ENCODE measurements around the gene LETM1. TPM values are rescaled to one million over a fixed set of nuclear protein-coding genes. Genes with fewer than 3 reads are reported as not detected.

LETM1 gene
- total and polyA plus RNA-seq, 4 experiments from 2014 or later, result 6.5 to 42.8 (median 25.5) TPM

DNA sequence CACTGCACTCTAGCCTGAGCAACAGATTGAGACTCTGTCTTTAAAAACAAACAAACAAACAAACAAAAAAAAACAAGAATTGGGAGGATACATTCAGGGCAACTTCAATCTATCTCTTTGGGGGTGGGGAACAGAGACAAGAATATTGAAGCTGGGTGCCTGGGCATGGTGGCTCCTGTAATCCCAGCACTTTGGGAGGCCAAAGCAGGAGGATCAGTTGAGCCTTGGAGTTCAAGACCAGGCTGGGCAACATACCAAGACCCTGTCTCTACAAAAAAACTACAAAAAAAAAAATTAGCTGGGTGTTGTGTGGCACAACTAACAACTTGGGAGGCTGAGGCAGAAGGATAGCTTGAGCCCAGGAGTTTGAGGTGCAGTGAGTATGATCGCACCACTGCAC is 1.2 kb downstream of the LETM1 start:
- peaks cover 47% of the 10 kb centered on the region for H3K4me1 ChIP-seq (ENCODE audit: insufficient read depth, low read length)
- Mint-ChIP-seq H3K27ac (peak overlapping the region; percentile 51 to 84 (median 76)), H3K27me3 (no peaks in the 10 kb centered on the region), H3K4me1 (peaks cover 11 to 49% (median 35%) of the 10 kb centered on the region in 4 donors), H3K9me3 (no peaks in the 10 kb centered on the region), H3K36me3 (no peaks in the 10 kb centered on the region), H3K4me3 (peak overlapping the region; percentile 77 to 90 (median 84))
- H3K9me3 ChIP-seq (ENCODE audit: control insufficient read depth in 1 of 2, low read length in 2 of 2), result no peaks in the 10 kb centered on the region
- H3K27me3 ChIP-seq (ENCODE audit: insufficient read depth, low read length), result no peaks in the 10 kb centered on the region
- ChIA-PET POLR2A (ENCODE audit: partially characterized antibody) (interaction anchor here (1.1 to 8.1 kb wide), 4 partner anchors 15 to 142 kb away, joined by 3 to 81 read pairs (median 12); partner anchors contain the start of genes NSD2, SLBP, TACC3 and TMEM129), CTCF (ENCODE audit: partially characterized antibody) (interaction anchor here (6.0 kb wide), 1 partner anchor 45 kb away, joined by 35 read pairs; no protein-coding TSS in a partner anchor)
- intact Hi-C loops (cut with micrococcal nuclease), result loop anchor here (5.0 kb wide), 3 partner anchors 142 to 1182 kb away; partner anchors contain the start of genes ATP5ME, HAUS3, MYL5 and POLN
- DNase-seq, result no peak
- no peaks in the 10 kb centered on the region for H3K36me3 ChIP-seq (ENCODE audit: insufficient read depth, low read length)
- H3K27ac ChIP-seq (ENCODE audit: low read depth, low read length), result peak overlapping the region; percentile 59
- H3K4me3 ChIP-seq (ENCODE audit: low read length in 2 of 2), result peak overlapping the region; percentile 23 to 89

- ChIA-PET POLR2A (ENCODE audit: partially characterized antibody) (no interaction called here), CTCF (ENCODE audit: partially characterized antibody) (no interaction called here)
- H3K4me3 ChIP-seq (ENCODE audit: low read length in 2 of 2), result no peak overlapping the region
- Mint-ChIP-seq H3K4me3 (peak overlapping the region in 6 of 8 donors; percentile 12 to 47 (median 38)), H3K9me3 (no peaks in the 10 kb centered on the region), H3K36me3 (peaks cover 0 to 2% of the 10 kb centered on the region in 2 donors), H3K27ac (peak overlapping the region in 4 of 7 donors; percentile 22 to 66 (median 34)), H3K4me1 (peaks cover 13 to 49% (median 36%) of the 10 kb centered on the region in 4 donors), H3K27me3 (no peaks in the 10 kb centered on the region)
- peaks cover 47% of the 10 kb centered on the region for H3K4me1 ChIP-seq (ENCODE audit: insufficient read depth, low read length)
- no peaks in the 10 kb centered on the region for H3K9me3 ChIP-seq (ENCODE audit: control insufficient read depth in 1 of 2, low read length in 2 of 2)
- H3K36me3 ChIP-seq (ENCODE audit: insufficient read depth, low read length), result no peaks in the 10 kb centered on the region
- H3K27ac ChIP-seq (ENCODE audit: low read depth, low read length), result no peak overlapping the region
- DNase-seq, result no peak
- H3K27me3 ChIP-seq (ENCODE audit: insufficient read depth, low read length), result no peaks in the 10 kb centered on the region
- intact Hi-C loops (cut with micrococcal nuclease), result no loop called here
Measured at GRCh38 chr4:1852904-1853623, 2.9 kb downstream of the LETM1 start.

GRCh38 chr4:1851575-1852410 is 4.2 kb downstream of the LETM1 start:
- peaks cover 5 to 8% of the 10 kb centered on the region in 2 donors for H3K36me3 Mint-ChIP-seq
- Histone ChIP-seq H3K4me1 (ENCODE audit: insufficient read depth, low read length) (peaks cover 36% of the 10 kb centered on the region), H3K4me3 (ENCODE audit: low read length in 2 of 2) (no peak overlapping the region), H3K9me3 (ENCODE audit: control insufficient read depth in 1 of 2, low read length in 2 of 2) (no peaks in the 10 kb centered on the region), H3K27ac (ENCODE audit: low read depth, low read length) (no peak overlapping the region), H3K27me3 (ENCODE audit: insufficient read depth, low read length) (no peaks in the 10 kb centered on the region), H3K36me3 (ENCODE audit: insufficient read depth, low read length) (peaks cover 3% of the 10 kb centered on the region)
- H3K27me3 Mint-ChIP-seq, result no peaks in the 10 kb centered on the region
- H3K4me3 Mint-ChIP-seq, result no peak overlapping the region
- DNase-seq, result no peak
- H3K4me1 Mint-ChIP-seq, result peaks cover 13 to 41% (median 29%) of the 10 kb centered on the region in 4 donors
- intact Hi-C loops (cut with micrococcal nuclease), result no loop called here
- ChIA-PET CTCF (ENCODE audit: partially characterized antibody) (no interaction called here), POLR2A (ENCODE audit: partially characterized antibody) (interaction anchor here (0.6 to 1.5 kb wide), 2 partner anchors 19 to 24 kb away, joined by 3 to 4 read pairs; partner anchors contain the start of gene NSD2)
- no peaks in the 10 kb centered on the region for H3K9me3 Mint-ChIP-seq
- no peak overlapping the region for H3K27ac Mint-ChIP-seq

GRCh38 chr4:1851160-1851559 is 4.8 kb downstream of the LETM1 start:
- CTCF ChIA-PET (ENCODE audit: partially characterized antibody), result interaction anchor here (0.7 kb wide), 1 partner anchor 339 kb away, joined by 3 read pairs; no protein-coding TSS in a partner anchor
- no peaks in the 10 kb centered on the region for H3K27me3 ChIP-seq (ENCODE audit: insufficient read depth, low read length)
- POLR2A ChIA-PET (ENCODE audit: partially characterized antibody), result interaction anchor here (1.5 kb wide), 1 partner anchor 20 kb away, joined by 4 read pairs; the partner anchor contains the start of gene NSD2
- Mint-ChIP-seq H3K4me1 (peaks cover 13 to 40% (median 29%) of the 10 kb centered on the region in 4 donors), H3K4me3 (no peak overlapping the region), H3K9me3 (no peaks in the 10 kb centered on the region), H3K36me3 (peaks cover 10 to 12% of the 10 kb centered on the region in 2 donors), H3K27me3 (no peaks in the 10 kb centered on the region), H3K27ac (peak overlapping the region in 1 of 7 donors; percentile 46)
- DNase-seq, result no peak
- H3K9me3 ChIP-seq (ENCODE audit: control insufficient read depth in 1 of 2, low read length in 2 of 2), result no peaks in the 10 kb centered on the region
- intact Hi-C loops (cut with micrococcal nuclease), result no loop called here
- no peak overlapping the region for H3K4me3 ChIP-seq (ENCODE audit: low read length in 2 of 2)
- peaks cover 34% of the 10 kb centered on the region for H3K4me1 ChIP-seq (ENCODE audit: insufficient read depth, low read length)
- H3K27ac ChIP-seq (ENCODE audit: low read depth, low read length), result no peak overlapping the region
- H3K36me3 ChIP-seq (ENCODE audit: insufficient read depth, low read length), result peaks cover 9% of the 10 kb centered on the region

GRCh38 chr4:1850276-1850675 is 5.7 kb downstream of the LETM1 start:
- H3K4me1 ChIP-seq (ENCODE audit: insufficient read depth, low read length), result peaks cover 31% of the 10 kb centered on the region
- no peak overlapping the region for H3K4me3 ChIP-seq (ENCODE audit: low read length in 2 of 2)
- intact Hi-C loops (cut with micrococcal nuclease), result no loop called here
- DNase-seq, result no peak
- ChIA-PET POLR2A (ENCODE audit: partially characterized antibody) (interaction anchor here (1.7 kb wide), 1 partner anchor 20 kb away, joined by 4 read pairs; the partner anchor contains the start of gene NSD2), CTCF (ENCODE audit: partially characterized antibody) (interaction anchor here (0.7 kb wide), 1 partner anchor 338 kb away, joined by 3 read pairs; no protein-coding TSS in a partner anchor)
- H3K36me3 ChIP-seq (ENCODE audit: insufficient read depth, low read length), result peaks cover 9% of the 10 kb centered on the region
- H3K27ac ChIP-seq (ENCODE audit: low read depth, low read length), result no peak overlapping the region
- no peaks in the 10 kb centered on the region for H3K27me3 ChIP-seq (ENCODE audit: insufficient read depth, low read length)
- no peak overlapping the region for H3K4me3 Mint-ChIP-seq
- H3K9me3 ChIP-seq (ENCODE audit: control insufficient read depth in 1 of 2, low read length in 2 of 2), result no peaks in the 10 kb centered on the region
- peaks cover 10 to 12% of the 10 kb centered on the region in 2 donors for H3K36me3 Mint-ChIP-seq
- no peaks in the 10 kb centered on the region for H3K9me3 Mint-ChIP-seq
- H3K4me1 Mint-ChIP-seq, result peaks cover 13 to 40% (median 29%) of the 10 kb centered on the region in 4 donors
- no peaks in the 10 kb centered on the region for H3K27me3 Mint-ChIP-seq
- H3K27ac Mint-ChIP-seq, result peak overlapping the region in 2 of 7 donors; percentile 36 to 53

DNA sequence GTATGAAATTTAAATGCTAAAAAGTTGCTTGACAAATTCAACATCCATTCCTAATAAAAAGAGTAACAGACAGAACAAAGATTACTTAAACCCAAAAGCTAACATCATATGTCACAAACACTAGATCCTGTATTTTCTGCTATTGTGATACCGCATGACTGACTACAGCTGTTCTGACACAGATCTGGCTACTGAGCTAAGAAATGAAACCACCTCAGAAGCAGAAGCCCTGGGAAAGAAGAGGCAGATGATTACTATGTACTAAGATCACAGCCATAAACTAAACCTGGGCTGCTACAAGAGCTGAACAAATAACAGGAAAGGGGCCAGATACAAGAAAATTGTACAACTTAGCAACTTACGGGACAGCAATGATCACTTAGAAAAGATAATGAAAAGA is 9.4 kb downstream of the LETM1 start:
- POLR2A ChIA-PET (ENCODE audit: partially characterized antibody), result interaction anchor here (1.2 to 1.3 kb wide), 2 partner anchors 24 to 62 kb away, joined by 3 to 4 read pairs; partner anchors contain the start of gene NSD2
- H3K4me3 ChIP-seq (ENCODE audit: low read length in 2 of 2), result no peak overlapping the region
- H3K27ac ChIP-seq (ENCODE audit: low read depth, low read length), result no peak overlapping the region
- no peaks in the 10 kb centered on the region for H3K27me3 Mint-ChIP-seq
- peaks cover 4% of the 10 kb centered on the region for H3K4me1 ChIP-seq (ENCODE audit: insufficient read depth, low read length)
- DNase-seq, result no peak
- H3K4me1 Mint-ChIP-seq, result peaks cover 4 to 31% (median 10%) of the 10 kb centered on the region in 4 donors
- intact Hi-C loops (cut with micrococcal nuclease), result no loop called here
- H3K4me3 Mint-ChIP-seq, result no peak overlapping the region
- H3K27me3 ChIP-seq (ENCODE audit: insufficient read depth, low read length), result no peaks in the 10 kb centered on the region
- H3K36me3 Mint-ChIP-seq, result peaks cover 14 to 42% of the 10 kb centered on the region in 2 donors
- H3K9me3 ChIP-seq (ENCODE audit: control insufficient read depth in 1 of 2, low read length in 2 of 2), result no peaks in the 10 kb centered on the region
- CTCF ChIA-PET (ENCODE audit: partially characterized antibody), result interaction anchor here (0.5 to 2.9 kb wide), 2 partner anchors 34 to 53 kb away, joined by 3 to 16 read pairs; no protein-coding TSS in a partner anchor
- H3K36me3 ChIP-seq (ENCODE audit: insufficient read depth, low read length), result peaks cover 25% of the 10 kb centered on the region
- no peaks in the 10 kb centered on the region for H3K9me3 Mint-ChIP-seq
- H3K27ac Mint-ChIP-seq, result peak overlapping the region in 1 of 7 donors; percentile 34
